D341Med (cell line): ENCODE results near the gene FAM107A.

Experiments
- DNase-seq: peaks from one replicate; pipeline ENCODE4 v3.0.0; 2012; ENCODE audit warnings: low spot score

Gene FAM107A

GRCh38 chr3:58577269-58577821, at the start of gene FAM107A:
FAM107A (minus strand) TSS chr3:58577391; CDS start chr3:58569860, 7,531 bp downstream.
- no peak for DNase-seq

- DNase-seq, result no peak
These were observed 48.1 kb upstream of the FAM107A start for GRCh38 chr3:58625196-58625824.

- no peak for DNase-seq
These were observed 47.4 kb upstream of the FAM107A start for GRCh38 chr3:58624550-58624949.

- no peak for DNase-seq
These were observed 46.8 kb upstream of the FAM107A start for GRCh38 chr3:58623961-58624360.

DNA sequence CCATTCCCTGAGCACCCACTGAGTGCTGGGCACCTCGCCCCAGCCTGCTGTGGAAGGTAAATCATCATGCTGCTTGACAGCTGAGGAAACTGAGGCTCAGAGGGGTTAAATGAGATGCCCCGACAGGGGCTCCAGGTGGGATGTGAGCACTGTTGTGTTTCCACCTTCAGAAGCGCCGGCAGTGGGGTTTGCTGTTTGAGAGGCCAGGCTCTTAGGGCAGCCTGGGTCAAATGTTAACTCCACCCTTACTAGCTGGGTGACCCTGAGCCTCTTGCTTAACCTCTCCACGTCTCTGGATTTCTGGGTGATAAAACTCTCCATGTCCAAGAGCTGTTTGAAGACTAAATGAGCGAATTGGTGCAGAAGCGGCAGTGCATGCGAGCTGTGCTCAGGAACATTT, 46.3 kb upstream of the FAM107A start:
- no peak for DNase-seq

GRCh38 chr3:58622892-58623291, 45.7 kb upstream of the FAM107A start:
- DNase-seq, result no peak

DNA sequence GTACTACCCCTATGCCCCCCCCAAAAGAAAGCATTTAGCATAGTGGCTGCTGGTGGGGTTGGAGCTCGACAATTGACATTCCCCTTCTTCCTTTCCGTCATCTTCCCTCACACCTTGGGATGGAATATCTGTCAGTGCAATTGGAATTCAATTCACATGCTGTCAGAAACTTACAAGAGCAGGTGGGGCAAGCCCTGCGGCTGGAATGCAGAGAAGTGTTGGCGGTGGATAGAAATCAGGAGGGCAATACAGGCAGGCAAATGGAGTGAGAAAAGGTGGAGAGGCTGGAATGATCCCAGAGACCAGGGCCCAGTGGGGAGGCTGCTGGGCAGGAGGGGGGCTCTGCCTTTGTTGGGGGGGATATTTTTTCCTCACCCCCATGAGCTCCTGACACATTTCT, 45.2 kb upstream of the FAM107A start:
- no peak for DNase-seq

- DNase-seq, result no peak
These were observed 44.1 kb upstream of the FAM107A start for GRCh38 chr3:58621086-58621830.

GRCh38 chr3:58620421-58620820, 43.2 kb upstream of the FAM107A start:
- no peak for DNase-seq

DNA sequence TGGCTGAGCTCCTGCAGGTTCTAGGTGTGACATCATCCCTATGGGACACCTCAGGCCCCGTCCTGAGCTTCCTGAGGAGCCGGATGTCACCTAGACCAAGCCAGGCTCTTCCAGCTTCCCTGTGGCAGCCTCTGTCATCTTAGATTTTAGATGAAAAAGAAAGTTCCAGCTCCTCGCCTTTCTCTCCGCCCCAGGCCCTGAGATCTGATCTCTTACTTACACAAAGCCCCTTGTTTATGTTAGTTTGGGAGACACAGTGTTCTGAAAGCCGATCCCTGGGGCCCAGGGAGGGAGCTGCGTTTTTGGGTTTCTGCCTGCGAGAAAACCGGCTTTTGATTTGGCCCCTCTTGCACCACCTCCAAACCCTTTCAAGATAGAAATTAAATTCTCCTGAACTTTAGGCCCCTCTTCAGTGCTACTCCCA, 40.2 kb upstream of the FAM107A start:
- no peak for DNase-seq

DNA sequence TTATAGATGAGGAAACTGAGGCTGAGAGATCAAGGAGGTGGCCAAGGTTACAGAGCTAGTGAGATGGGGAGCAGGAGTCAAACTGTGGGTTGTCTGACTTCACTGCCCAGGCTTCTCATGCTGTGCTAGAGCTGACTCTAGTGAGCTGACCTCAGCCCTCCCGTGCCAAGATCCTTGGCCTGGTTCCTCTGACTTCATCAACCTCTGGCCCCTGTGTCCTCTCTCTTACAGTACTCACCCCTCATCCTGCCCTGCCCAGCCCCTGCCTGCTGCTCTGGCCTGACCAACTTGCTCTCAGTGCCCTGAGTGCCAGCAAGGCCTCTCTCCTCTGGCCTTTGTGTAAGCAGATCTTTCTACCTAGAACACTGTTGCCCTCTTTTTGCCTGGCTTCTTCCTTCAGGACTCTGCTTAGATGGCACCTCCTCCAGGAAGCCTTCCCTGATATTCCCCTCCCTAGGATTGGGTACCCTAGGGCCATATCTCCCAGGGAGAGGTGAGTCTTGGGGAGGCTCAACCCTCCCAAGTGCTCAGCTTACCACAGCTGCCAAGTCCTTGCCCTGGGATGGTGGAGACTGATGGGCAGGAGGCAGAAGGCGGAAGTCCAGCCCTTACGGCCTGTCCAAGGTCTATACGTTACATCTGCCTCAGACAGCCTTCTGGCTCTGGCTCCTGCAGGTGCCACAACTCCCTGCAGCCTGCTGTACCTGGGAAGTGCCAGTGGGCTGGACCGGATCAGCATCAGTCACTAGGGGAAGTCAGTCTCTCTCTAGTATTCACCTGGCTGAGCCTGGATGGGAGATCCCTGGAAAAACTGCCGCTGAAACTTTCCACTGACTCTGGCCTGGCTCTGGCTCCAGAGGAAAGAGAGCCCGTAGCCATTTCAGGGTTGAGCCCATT, 36.3 kb upstream of the FAM107A start:
- DNase-seq, result no peak

GRCh38 chr3:58612830-58613229, 35.6 kb upstream of the FAM107A start:
- no peak for DNase-seq

- DNase-seq, result no peak
These were observed 32.8 kb upstream of the FAM107A start for GRCh38 chr3:58609990-58610389.

DNA sequence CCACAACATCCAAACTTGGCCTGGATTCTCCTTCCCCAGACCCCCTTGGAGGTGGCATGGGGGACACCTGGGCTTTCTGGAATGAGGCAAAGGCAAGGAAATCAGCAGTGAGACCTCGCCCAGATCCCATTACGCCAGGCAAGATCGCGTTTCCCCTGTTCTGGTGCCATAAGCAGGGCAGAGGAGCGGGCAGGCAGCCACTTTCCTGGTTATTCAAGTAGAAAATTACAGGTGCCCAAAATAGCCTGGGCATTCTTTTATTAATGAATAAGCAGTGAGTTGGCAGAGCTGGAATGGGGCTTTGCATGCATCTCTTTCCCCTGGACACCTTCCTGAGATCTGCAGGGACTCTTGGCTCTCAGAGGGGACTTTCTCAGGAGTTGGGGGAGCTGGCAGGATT, 31.5 kb upstream of the FAM107A start:
- no peak for DNase-seq

DNA sequence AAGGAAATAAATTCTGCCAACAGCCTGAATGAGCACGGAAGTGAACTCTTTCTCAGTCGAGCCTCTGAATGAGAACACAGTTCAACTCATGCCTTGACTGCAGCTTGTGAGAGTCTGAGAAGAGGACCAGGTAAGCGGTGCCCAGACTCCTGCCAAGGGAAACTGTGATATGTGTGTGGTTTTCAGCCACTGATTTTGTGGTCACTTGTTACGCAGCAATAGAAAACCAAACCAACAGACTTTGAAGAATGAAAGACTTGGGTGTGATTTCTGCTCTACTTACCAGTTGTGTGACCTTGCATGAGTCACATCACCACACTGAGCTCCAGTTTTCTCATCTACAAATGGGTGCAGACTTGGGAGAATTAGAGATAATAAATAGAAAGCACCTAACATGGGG, 30.6 kb upstream of the FAM107A start:
- no peak for DNase-seq

- DNase-seq, result no peak
These were observed 29.5 kb upstream of the FAM107A start for GRCh38 chr3:58606693-58607092.

GRCh38 chr3:58604031-58604430, 26.8 kb upstream of the FAM107A start:
- no peak for DNase-seq

GRCh38 chr3:58603606-58604005, 26.4 kb upstream of the FAM107A start:
- DNase-seq, result no peak

GRCh38 chr3:58597770-58598310, 20.6 kb upstream of the FAM107A start:
- DNase-seq, result no peak

DNA sequence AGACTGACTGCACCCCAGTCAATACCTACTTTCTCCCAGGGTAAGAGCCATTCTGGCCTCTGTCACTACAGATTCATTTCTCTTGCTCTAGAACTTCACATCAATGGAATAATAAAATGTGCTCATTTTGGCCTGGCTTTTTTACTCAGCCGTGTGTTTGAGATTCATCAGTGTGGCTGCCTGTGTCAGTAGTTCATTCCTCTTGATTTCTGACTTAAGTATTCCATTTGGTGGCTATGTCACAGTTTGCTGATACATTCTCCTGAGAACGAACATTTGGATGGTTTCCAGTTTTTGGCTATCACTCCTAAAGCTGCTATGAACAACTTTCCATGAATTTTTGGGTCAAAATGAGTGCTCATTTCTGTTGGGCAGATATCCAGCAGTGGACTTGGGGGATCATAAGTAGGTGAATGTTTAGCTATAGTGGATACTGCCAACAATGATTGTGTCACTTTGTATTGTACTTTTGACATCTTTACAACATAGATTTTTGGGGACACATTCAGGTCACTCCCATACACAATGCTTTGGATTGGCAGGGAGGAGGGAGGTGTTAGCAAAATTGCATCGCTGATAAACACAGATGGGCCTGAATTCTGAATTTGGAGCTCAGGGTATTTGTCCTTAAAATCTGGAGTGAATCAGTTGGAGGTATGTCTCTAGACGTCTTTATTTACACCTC, 19.8 kb upstream of the FAM107A start:
- no peak for DNase-seq

DNA sequence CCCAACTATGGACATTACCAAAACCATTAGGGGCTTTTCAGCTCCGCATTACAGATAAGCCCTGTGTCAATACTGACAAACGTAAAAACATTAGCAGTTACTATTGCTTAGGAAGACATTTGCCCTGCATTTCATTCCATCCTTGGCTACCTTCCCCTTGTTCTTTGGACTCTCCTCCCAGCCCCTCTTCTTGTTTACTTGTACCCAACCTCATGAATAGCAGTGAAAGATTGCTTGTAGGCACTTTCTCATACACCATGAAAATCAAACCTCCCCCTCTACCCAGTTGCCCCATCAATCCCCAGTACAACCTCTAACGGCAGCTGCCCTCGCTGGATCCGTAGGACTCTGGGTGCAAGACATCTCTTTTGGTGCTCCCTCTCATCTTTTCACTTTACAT, 16.9 kb upstream of the FAM107A start:
- DNase-seq, result no peak
